Neural cell (in vitro differentiated cells): Measurements from ENCODE around the gene USF1.

ENCODE experiments used
- EP300 ChIP-seq: fragments of 450-650 bp; conservative IDR thresholded peaks from 2 replicates; pipeline ENCODE4 v1.6.1; 2014; ENCODE audit warnings: antibody characterized with exemption, mild to moderate bottlenecking, moderate library complexity; ENCODE audit not compliant: poor library complexity, severe bottlenecking
- EZH2 ChIP-seq: fragments of 200-600, 300-800 bp; shearing (Covaris generic), sonication (generic); IDR thresholded peaks from 2 replicates; pipeline ENCODE4 v1.6.1; 2014; ENCODE audit warnings: antibody characterized with exemption, low read length, borderline replicate concordance, mild to moderate bottlenecking; ENCODE audit not compliant: insufficient read depth, poor library complexity, severe bottlenecking
- MXI1 ChIP-seq: fragments of 450-650 bp; conservative IDR thresholded peaks from 2 replicates; pipeline ENCODE4 v1.6.1; 2014; ENCODE audit warnings: antibody characterized with exemption, mild to moderate bottlenecking; ENCODE audit not compliant: poor library complexity, severe bottlenecking
- RAD21 ChIP-seq: fragments of 450-650 bp; conservative IDR thresholded peaks from 2 replicates; pipeline ENCODE4 v1.6.1; 2014; ENCODE audit warnings: antibody characterized with exemption, mild to moderate bottlenecking, moderate library complexity
- TF ChIP-seq, protein P1 (sequence below): fragments of 450-650 bp; IDR thresholded peaks from 2 replicates; pipeline ENCODE4 v1.5.1; 2014; ENCODE audit warnings: antibody characterized with exemption, mild to moderate bottlenecking, moderate library complexity; ENCODE audit not compliant: poor library complexity, severe bottlenecking

DNA sequence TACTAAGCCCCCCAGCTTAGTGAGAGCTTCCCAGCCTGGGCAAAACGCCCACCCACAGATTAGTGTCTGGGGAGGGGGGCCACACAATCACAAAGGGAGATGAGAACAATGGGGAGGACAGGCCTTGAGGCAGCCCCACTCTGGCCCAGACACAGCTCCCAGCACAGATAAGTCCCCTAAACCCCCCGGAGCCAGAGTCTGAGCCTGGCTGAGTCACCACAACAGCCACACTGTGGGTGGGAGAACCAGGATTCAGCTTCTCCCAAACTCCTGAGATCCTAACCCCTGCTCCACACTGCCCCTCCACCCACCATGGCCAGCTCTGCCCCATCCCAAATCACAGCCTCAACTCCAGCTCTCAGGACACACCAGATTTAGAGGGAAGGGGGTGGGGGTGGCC lies 39.4 kb upstream of the USF1 start:
- TF ChIP-seq, protein P1, sequence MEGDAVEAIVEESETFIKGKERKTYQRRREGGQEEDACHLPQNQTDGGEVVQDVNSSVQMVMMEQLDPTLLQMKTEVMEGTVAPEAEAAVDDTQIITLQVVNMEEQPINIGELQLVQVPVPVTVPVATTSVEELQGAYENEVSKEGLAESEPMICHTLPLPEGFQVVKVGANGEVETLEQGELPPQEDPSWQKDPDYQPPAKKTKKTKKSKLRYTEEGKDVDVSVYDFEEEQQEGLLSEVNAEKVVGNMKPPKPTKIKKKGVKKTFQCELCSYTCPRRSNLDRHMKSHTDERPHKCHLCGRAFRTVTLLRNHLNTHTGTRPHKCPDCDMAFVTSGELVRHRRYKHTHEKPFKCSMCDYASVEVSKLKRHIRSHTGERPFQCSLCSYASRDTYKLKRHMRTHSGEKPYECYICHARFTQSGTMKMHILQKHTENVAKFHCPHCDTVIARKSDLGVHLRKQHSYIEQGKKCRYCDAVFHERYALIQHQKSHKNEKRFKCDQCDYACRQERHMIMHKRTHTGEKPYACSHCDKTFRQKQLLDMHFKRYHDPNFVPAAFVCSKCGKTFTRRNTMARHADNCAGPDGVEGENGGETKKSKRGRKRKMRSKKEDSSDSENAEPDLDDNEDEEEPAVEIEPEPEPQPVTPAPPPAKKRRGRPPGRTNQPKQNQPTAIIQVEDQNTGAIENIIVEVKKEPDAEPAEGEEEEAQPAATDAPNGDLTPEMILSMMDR: no peak
- TF ChIP-seq MXI1 (no peak), RAD21 (no peak), EZH2 (no peak), EP300 (no peak)
